H1 (cell line): ENCODE results near the gene CD180. TPM values are rescaled to one million over a fixed set of nuclear protein-coding genes. Genes with fewer than 3 reads are reported as not detected.

Experiments
- CTCF ChIA-PET: fragments of 300-600 bp; sonication (Branson Sonifier 250); formaldehyde crosslinking; loops from one replicate; lab custom pipeline; 2021; ENCODE audit not compliant: partially characterized antibody; lab: Charles Lee
- POLR2A ChIA-PET: fragments of 300-600 bp; sonication (Branson Sonifier 250); formaldehyde crosslinking; loops from one replicate; lab custom pipeline; 2021; ENCODE audit warnings: inconsistent platforms; ENCODE audit not compliant: partially characterized antibody; lab: Charles Lee
- DNase-seq, 2 experiments: peaks; one replicate each; pipeline versions ENCODE4 v3.0.0 to v3.0.0-alpha.2; 2010 to 2022; ENCODE audit warnings: low spot score in 2 of 2, low read depth in 1 of 2, mixed read lengths in 1 of 2
- FAIRE-seq: peaks from 2 replicates; lab custom pipeline; 2011; peaks lifted over from hg19 to GRCh38; lab: Jason Lieb, UNC
- H2AFZ ChIP-seq: 2 replicates; pipeline ENCODE4 v1.8.1; 2012; ENCODE audit warnings: low read length, inconsistent platforms
- H2AK5ac ChIP-seq: 2 replicates; pipeline ENCODE4 v1.6.1; 2013; ENCODE audit warnings: low read depth, low read length
- H2BK120ac ChIP-seq: replicated peaks from 2 replicates; pipeline ENCODE3; 2013; ENCODE audit warnings: low read depth, low read length, inconsistent platforms
- H2BK12ac ChIP-seq: 2 replicates; pipeline ENCODE4 v1.6.1; 2013; ENCODE audit warnings: low read depth, low read length
- H2BK15ac ChIP-seq: 2 replicates; pipeline ENCODE4 v1.6.1; 2013; ENCODE audit warnings: low read length
- H2BK20ac ChIP-seq: 2 replicates; pipeline ENCODE4 v1.6.1; 2013; ENCODE audit warnings: low read length
- H2BK5ac ChIP-seq: 2 replicates; pipeline ENCODE4 v1.6.1; 2013; ENCODE audit warnings: low read depth, low read length
- H3K14ac ChIP-seq: 2 replicates; pipeline ENCODE4 v1.6.1; 2013; ENCODE audit warnings: inconsistent platforms; ENCODE audit not compliant: insufficient read length
- H3K18ac ChIP-seq: 2 replicates; pipeline ENCODE4 v1.6.1; 2013; ENCODE audit warnings: low read length; ENCODE audit errors: extremely low read depth
- H3K23ac ChIP-seq: 2 replicates; pipeline ENCODE4 v1.6.1; 2013; ENCODE audit warnings: inconsistent platforms; ENCODE audit not compliant: insufficient read length
- H3K23me2 ChIP-seq: 2 replicates; pipeline ENCODE4 v1.6.1; 2013; ENCODE audit warnings: low read depth, low read length
- H3K27ac ChIP-seq: 2 replicates; pipeline ENCODE4 v1.6.1; 2011; ENCODE audit warnings: low read depth, low read length, inconsistent platforms
- H3K27me3 ChIP-seq, 4 experiments: replicated peaks in 1 of 4; 1 replicate in 1 of 4; 2 replicates in 3 of 4; pipeline versions ENCODE4 v1.6.1 to v1.8.1; 2011 to 2013; ENCODE audit warnings: low read length in 3 of 4, mild to moderate bottlenecking in 3 of 4, inconsistent platforms in 2 of 4, mixed read lengths in 2 of 4, moderate library complexity in 1 of 4; ENCODE audit not compliant: control insufficient read depth in 3 of 4, insufficient read depth in 3 of 4; ENCODE audit errors: extremely low read depth in 1 of 4
- H3K36me3 ChIP-seq, 4 experiments: 2 replicates each; pipeline versions ENCODE4 v1.6.1 to v1.8.1; 2011 to 2013; ENCODE audit warnings: mild to moderate bottlenecking in 4 of 4, low read length in 3 of 4, moderate library complexity in 2 of 4, control low read depth in 1 of 4, inconsistent platforms in 1 of 4; ENCODE audit not compliant: insufficient read depth in 4 of 4, control insufficient read depth in 2 of 4
- H3K4ac ChIP-seq: replicated peaks from 2 replicates; pipeline ENCODE3; 2013; ENCODE audit warnings: low read length, low read depth, mixed read lengths, inconsistent platforms; ENCODE audit not compliant: insufficient read length
- H3K4me1 ChIP-seq, 4 experiments: replicated peaks in 1 of 4; 1 replicate in 1 of 4; 2 replicates in 3 of 4; pipeline versions ENCODE4 v1.6.1 to v1.8.1; 2011 to 2013; ENCODE audit warnings: low read length in 3 of 4, inconsistent platforms in 2 of 4, mixed read lengths in 1 of 4; ENCODE audit not compliant: insufficient read depth in 4 of 4, control insufficient read depth in 3 of 4
- H3K4me2 ChIP-seq, 2 experiments: 2 replicates each; pipeline versions ENCODE4 v1.6.1 to v1.8.1; 2011 to 2013; ENCODE audit warnings: low read depth in 2 of 2, low read length in 2 of 2, control low read depth in 1 of 2, inconsistent platforms in 1 of 2, mild to moderate bottlenecking in 1 of 2; ENCODE audit not compliant: insufficient read depth in 1 of 2
- H3K4me3 ChIP-seq, 4 experiments: fragments of 200-600, 300-600 bp in 1 of 4; sonication (generic), shearing (Covaris generic), sonication (Bioruptor Twin) in 1 of 4; 2 replicates each; pipeline versions ENCODE4 v1.5.1 to v1.8.1; 2011 to 2016; ENCODE audit warnings: low read length in 4 of 4, low read depth in 3 of 4, control low read depth in 2 of 4, inconsistent platforms in 2 of 4, mild to moderate bottlenecking in 2 of 4, mixed read lengths in 1 of 4, moderate library complexity in 1 of 4; ENCODE audit not compliant: insufficient read depth in 2 of 4; ENCODE audit errors: extremely low read depth in 1 of 4
- H3K56ac ChIP-seq: replicated peaks from 2 replicates; pipeline ENCODE3; 2013; ENCODE audit warnings: low read depth, mild to moderate bottlenecking, mixed read lengths, low read length, inconsistent platforms; ENCODE audit not compliant: insufficient read length
- H3K79me1 ChIP-seq: 2 replicates; pipeline ENCODE4 v1.6.1; 2013; ENCODE audit warnings: low read depth, low read length, control low read depth
- H3K79me2 ChIP-seq, 2 experiments: 2 replicates each; pipeline versions ENCODE4 v1.6.1 to v1.8.1; 2012 to 2013; ENCODE audit warnings: low read length in 2 of 2, mild to moderate bottlenecking in 2 of 2, inconsistent platforms in 1 of 2; ENCODE audit not compliant: insufficient read depth in 2 of 2, control insufficient read depth in 1 of 2
- H3K9ac ChIP-seq, 4 experiments: replicated peaks in 1 of 4; 1 replicate in 1 of 4; 2 replicates in 3 of 4; pipeline versions ENCODE4 v1.6.1 to v1.8.1; 2011 to 2013; ENCODE audit warnings: low read depth in 3 of 4, low read length in 3 of 4, control low read depth in 2 of 4, mild to moderate bottlenecking in 2 of 4, moderate library complexity in 2 of 4, inconsistent platforms in 1 of 4; ENCODE audit errors: extremely low read depth in 1 of 4
- H3K9me3 ChIP-seq, 2 experiments: 2 replicates each; pipeline versions ENCODE4 v1.6.1 to v1.8.1; 2012 to 2013; ENCODE audit warnings: mild to moderate bottlenecking in 2 of 2, moderate library complexity in 2 of 2, control low read depth in 1 of 2, inconsistent platforms in 1 of 2, low read depth in 1 of 2, low read length in 1 of 2, mixed read lengths in 1 of 2; ENCODE audit not compliant: insufficient read depth in 2 of 2
- H4K20me1 ChIP-seq, 2 experiments: replicated peaks in 1 of 2; 2 replicates each; pipeline versions ENCODE3 to v1.8.1; 2011 to 2013; ENCODE audit warnings: inconsistent platforms in 2 of 2, low read length in 2 of 2, mild to moderate bottlenecking in 1 of 2; ENCODE audit not compliant: insufficient read depth in 2 of 2, control insufficient read depth in 1 of 2
- H4K5ac ChIP-seq: 2 replicates; pipeline ENCODE4 v1.6.1; 2013; ENCODE audit warnings: low read length, low read depth, mixed read lengths, inconsistent platforms; ENCODE audit not compliant: insufficient read length
- H4K8ac ChIP-seq: 2 replicates; pipeline ENCODE4 v1.8.0; 2013; ENCODE audit warnings: mild to moderate bottlenecking, moderate library complexity, low read length, inconsistent platforms; ENCODE audit not compliant: insufficient read depth; ENCODE audit errors: extremely low read depth
- H4K91ac ChIP-seq: replicated peaks from 2 replicates; pipeline ENCODE3; 2013; ENCODE audit warnings: low read length, mixed read lengths, inconsistent platforms; ENCODE audit not compliant: insufficient read length
- ATF3 ChIP-seq: IDR thresholded peaks from 2 replicates; pipeline ENCODE4 v1.6.1; 2011; ENCODE audit warnings: low read depth, mild to moderate bottlenecking, low read length; ENCODE audit not compliant: insufficient read depth
- CBX8 ChIP-seq: fragments of 300-800, 300-1000 bp; sonication (generic); IDR thresholded peaks from 2 replicates; pipeline ENCODE4 v1.7.1; 2016; ENCODE audit warnings: low read depth, low read length, borderline replicate concordance
- CHD2 ChIP-seq: IDR thresholded peaks from 2 replicates; pipeline ENCODE4 v1.6.1; 2012; ENCODE audit warnings: low read length, improper control_type of control experiment
- polyA plus RNA-seq, 7 experiments: library from polyadenylated mRNA; depleted of rRNA in 3 of 7; stranded (reverse) in 5 of 7; unstranded in 2 of 7; fragments of >200 nt in 5 of 7; fragments of 200-250 nt in 2 of 7; gene quantifications; 1 replicate in 5 of 7; 2 replicates in 1 of 7; 4 replicates in 1 of 7; pipeline versions ENCODE4 v1.2.1 to v1.2.3, GENCODE V29; 2011 to 2013; ENCODE audit warnings: missing spikeins in 2 of 7, mixed read lengths in 2 of 7
- total RNA-seq: library from RNA; stranded (reverse); fragmentation: NEBNext Ultra II Directional; extraction: Animal tissue kit (Norgen Biotek cat#: 25700); gene quantifications from 2 replicates; pipeline ENCODE4 v1.2.1, GENCODE V29; 2021

CD180 gene
- total and polyA plus RNA-seq, 2 of the 8 experiments (the other 6 are each of a cell fraction or from before 2014, with no cell fraction given) = not detected

DNA sequence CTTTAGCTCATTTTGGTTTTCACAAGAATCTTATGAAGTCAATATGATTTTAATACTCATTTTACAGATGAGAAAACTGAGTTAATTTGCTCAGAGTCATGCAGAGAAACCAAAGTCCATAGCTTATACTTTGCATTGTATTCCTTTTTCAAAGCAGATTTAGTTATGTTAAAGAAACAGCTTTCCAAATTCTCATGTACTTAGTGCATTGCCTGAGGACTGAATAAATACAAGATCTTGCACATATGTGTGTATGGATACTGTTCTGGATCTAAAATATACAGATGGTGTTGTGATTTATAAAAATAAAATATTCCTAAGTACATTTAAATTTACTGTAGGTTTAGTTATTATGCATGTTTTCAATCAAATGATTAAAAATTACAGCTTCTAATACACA, 43.5 kb upstream of the CD180 start:
- no peaks in the 10 kb centered on the region for H3K4me1 ChIP-seq

More for the DNA sequence above, 43.5 kb upstream of the CD180 start:
- FAIRE-seq (no peak), DNase-seq (no peak)
- no peaks in the 10 kb centered on the region for H4K20me1 ChIP-seq
- H3K27me3 ChIP-seq = no peaks in the 10 kb centered on the region
- H3K23me2 ChIP-seq = no peaks in the 10 kb centered on the region
- H2BK12ac ChIP-seq = no peak overlapping the region
- H4K91ac ChIP-seq = no peak overlapping the region
- H4K5ac ChIP-seq = no peak overlapping the region
- H3K4me2 ChIP-seq = no peak overlapping the region
- H4K8ac ChIP-seq = no peak overlapping the region
- H3K36me3 ChIP-seq = no peaks in the 10 kb centered on the region
- no peak overlapping the region for H3K9ac ChIP-seq
- CTCF ChIA-PET = interaction anchor here (0.6 to 1.5 kb wide), 5 partner anchors 9 to 606 kb away, joined by 3 to 5 read pairs (median 4); no protein-coding TSS in a partner anchor
- no peak overlapping the region for H3K27ac ChIP-seq
- no peaks in the 10 kb centered on the region for H3K79me1 ChIP-seq
- H3K9me3 ChIP-seq = no peaks in the 10 kb centered on the region
- H3K56ac ChIP-seq = no peak overlapping the region
- H2BK120ac ChIP-seq = no peak overlapping the region
- H3K4ac ChIP-seq = no peak overlapping the region
- H2BK15ac ChIP-seq = no peak overlapping the region
- no peak overlapping the region for H3K23ac ChIP-seq
- H2AFZ ChIP-seq = no peak overlapping the region
- no peak overlapping the region for H3K4me3 ChIP-seq
- no peak overlapping the region for H2BK5ac ChIP-seq
- H2AK5ac ChIP-seq = no peak overlapping the region
- TF ChIP-seq CHD2 = no peak
- TF ChIP-seq CBX8 = no peak
- TF ChIP-seq ATF3 = no peak
- H2BK20ac ChIP-seq = no peak overlapping the region
- POLR2A ChIA-PET = no interaction called here
- H3K18ac ChIP-seq = no peak overlapping the region
- H3K14ac ChIP-seq = no peak overlapping the region
- no peaks in the 10 kb centered on the region for H3K79me2 ChIP-seq
